Measurements from ENCODE around the gene CORO7.

DNA sequence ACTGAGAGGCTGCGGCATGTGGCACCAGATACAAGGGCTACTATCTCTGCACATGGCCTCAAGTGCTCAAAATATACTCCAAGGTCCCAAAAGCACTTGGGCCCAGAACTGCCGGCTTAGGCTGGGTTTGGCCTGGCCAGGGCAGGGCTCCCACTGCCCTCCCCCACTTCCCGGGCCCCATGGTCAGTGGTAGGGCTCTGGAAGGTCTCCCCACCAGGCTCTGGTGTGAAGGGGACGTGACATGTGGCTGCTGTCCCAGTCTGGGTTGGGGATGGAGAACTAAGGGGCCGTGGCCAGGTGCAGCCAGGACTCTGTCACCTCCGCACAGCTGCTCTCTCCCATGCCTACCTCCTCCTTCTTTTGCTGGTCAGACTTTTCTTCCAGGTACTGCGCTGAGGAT is 59.6 kb downstream of the CORO7 start:
- TF ChIP-seq, protein P1, sequence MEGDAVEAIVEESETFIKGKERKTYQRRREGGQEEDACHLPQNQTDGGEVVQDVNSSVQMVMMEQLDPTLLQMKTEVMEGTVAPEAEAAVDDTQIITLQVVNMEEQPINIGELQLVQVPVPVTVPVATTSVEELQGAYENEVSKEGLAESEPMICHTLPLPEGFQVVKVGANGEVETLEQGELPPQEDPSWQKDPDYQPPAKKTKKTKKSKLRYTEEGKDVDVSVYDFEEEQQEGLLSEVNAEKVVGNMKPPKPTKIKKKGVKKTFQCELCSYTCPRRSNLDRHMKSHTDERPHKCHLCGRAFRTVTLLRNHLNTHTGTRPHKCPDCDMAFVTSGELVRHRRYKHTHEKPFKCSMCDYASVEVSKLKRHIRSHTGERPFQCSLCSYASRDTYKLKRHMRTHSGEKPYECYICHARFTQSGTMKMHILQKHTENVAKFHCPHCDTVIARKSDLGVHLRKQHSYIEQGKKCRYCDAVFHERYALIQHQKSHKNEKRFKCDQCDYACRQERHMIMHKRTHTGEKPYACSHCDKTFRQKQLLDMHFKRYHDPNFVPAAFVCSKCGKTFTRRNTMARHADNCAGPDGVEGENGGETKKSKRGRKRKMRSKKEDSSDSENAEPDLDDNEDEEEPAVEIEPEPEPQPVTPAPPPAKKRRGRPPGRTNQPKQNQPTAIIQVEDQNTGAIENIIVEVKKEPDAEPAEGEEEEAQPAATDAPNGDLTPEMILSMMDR (IDR thresholded peaks at IDR 0.05) = no peak
- no peak for TF ChIP-seq POLR2A (IDR thresholded peaks at IDR 0.05)

All from ovary (tissue), 3 donors.